Nucleus accumbens (tissue), 56 donors: ENCODE results near the gene PRKG1.

Experiments used
- DNase-seq, 56 donors: peaks; one replicate each; lab custom pipeline; 2025; lab: John Stamatoyannopoulos, UW

PRKG1 gene

DNA sequence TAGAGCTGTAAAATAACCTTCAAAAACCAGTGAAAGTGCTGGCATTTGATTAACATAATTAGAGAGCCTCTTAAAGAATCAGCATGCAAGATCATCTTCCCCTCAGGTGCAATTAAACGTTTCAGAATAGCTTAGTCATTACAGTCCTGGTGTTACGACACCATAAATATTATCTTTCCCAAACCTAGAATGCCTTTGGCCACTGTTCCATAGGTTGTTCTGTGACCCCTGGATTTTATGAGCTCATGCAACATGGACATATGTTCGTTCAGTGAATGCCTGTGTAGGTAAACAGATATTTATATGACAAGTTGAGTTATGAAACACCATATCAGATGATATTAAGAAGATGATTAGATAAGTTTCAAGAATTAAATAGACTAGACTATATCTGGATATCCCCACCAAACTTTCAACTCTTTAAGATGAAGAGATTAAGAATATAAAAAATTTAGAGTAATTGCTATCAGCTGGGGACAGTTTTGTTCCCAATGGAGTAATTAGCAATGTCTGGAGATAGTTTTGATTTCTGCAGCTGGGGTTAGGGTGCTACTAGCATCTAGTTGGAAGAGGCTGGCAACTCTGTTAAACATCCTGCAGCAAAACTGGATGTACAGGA lies 976.3 kb downstream of the PRKG1 start:
- no peak for DNase-seq

DNA sequence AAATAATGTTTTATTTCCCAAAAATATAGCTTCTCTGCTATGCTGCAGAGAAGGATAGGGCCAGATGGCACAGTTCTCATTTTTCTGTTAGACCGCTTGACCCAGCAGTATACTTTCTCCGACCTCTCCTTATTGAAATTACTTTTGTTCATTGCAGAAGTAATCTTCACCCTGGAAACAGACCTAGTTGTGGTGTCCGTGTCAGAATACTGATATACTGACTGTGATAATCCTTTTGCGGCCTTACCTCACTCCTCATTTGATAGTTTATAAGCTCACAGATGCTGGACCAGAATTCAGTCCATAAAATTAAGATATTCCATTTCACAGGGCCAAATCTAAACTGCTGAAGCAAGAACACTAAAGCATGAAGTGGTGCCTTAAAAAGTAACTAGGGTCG lies 979.2 kb downstream of the PRKG1 start:
- DNase-seq, result no peak

DNA sequence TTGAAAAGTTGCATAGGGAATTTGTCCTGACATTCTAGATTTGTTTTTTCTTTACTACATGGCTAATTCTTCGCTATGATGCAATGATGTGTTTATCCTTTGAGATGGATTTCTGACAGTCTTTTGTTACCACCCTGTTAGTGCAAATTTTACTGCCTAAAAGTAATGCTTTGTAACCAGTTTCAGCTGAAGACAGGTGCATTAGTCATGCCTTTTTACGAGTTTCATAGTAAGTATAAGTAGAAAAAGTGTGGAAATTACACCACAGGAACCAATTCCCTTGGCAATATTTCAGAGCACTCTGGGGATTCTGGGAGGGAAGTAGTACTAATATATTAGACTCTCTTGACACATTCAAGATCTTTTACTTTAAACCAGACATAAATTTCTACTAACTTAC lies 982.0 kb downstream of the PRKG1 start:
- no peak for DNase-seq

DNA sequence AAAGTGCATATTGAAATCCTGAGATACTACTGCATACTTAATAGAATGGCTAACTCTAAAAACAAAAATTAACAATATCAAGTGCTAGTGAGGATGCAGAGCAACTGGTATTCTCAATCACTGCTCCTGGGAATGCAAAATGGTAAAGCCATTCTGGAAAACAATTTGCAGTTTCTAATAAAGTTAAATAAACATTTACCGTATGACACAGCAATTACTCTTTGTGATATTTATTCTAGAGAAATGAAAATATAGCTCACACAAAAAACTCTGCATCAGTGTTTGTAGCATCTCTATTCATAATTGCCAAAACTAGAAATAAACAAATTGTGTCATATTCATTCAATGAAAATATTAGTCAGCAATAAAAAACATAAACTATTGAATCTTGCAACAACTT lies 984.8 kb downstream of the PRKG1 start:
- DNase-seq, result no peak

DNA sequence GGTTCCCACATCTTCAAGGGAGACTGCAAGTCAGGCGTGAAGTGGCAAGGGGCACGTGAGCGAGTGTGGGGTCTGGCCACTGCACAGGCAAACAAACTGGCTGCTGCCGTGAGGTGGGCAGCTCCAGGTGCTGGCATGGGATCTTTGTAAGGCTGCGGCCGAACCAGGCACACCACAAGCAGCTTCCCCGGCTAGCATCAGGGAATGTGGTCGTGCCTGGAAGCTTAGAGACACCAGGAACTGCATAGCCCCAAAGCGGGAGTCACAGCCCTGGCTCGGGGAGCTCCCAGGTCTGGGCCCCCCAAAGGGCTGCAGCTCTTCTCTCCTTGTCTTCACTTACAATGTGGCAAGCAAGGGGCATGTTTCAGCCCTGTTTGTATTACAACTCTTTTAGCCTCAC lies 988.9 kb downstream of the PRKG1 start:
- DNase-seq, result no peak

DNA sequence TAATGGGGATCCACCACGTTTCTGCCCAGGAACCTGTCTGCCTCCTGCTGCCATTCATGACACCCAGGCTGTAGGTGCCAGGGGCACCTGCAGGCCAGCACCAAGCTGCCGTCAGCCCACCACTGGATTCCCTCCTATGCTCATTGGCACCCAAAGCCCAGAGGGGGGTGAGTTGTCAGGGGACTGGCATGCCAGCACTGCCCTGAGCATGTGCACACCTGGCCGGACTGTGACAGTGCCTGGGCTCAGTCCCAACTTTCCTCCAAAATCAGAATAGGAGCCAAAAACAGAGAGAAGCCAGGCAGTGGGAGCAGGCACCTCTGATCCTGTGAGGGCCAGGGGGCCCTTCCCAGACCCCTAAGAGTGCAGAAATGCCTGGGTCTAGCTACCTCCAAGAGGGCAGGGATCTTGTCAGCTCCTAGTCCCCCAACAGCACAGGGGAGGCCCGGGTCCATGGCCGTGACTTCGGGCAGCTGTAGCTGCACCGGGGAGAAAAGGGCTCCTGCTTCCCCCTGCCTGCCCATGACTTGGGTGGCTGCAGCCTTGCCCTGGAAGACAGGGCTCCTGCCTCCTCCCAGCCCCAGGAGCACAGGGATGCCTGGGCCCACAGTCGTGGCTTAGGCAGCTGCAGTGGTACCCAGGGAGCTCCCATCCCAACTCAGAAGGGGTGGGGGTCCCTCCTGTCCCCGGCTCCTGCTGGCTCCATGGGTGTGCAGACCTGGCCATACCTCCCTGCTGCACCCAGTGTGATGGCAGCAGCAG lies 990.0 kb downstream of the PRKG1 start:
- no peak for DNase-seq

DNA sequence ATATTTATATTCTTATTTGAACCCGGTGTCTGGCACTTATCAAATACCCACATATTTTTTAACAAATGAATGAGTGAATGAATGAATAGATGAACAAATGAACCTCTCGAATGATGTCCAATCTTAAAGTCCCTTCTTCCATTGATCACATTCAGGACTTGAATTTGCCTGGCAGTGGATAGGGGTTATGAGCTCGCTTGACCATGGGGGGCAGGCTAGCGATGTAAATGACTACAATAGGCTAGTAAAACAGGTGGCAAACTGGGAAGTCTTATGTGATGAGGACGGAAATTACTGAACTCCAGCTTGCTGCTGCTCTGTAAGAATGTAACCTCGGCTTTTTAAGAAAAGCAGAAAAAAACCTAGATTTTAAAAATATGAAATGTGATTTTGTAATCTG lies 992.1 kb downstream of the PRKG1 start:
- no peak for DNase-seq

DNA sequence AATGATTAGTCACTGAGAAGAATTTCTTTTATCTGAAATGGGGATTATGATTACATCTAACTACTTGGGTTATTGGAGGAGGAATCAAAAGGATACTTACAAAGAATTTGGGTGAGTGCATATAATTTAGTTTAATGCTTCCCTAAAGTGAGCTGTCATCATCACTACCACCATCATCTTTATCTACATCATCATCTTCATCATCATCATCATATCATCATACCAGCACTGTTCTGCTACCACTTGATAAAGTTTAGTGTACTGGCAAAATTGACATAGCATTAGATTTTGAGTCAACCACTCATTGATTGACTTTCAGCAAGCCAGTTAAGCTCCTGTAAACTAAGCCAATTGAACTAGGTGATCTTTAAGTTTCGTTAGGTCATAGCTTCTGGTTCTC lies 994.2 kb downstream of the PRKG1 start:
- no peak for DNase-seq

DNA sequence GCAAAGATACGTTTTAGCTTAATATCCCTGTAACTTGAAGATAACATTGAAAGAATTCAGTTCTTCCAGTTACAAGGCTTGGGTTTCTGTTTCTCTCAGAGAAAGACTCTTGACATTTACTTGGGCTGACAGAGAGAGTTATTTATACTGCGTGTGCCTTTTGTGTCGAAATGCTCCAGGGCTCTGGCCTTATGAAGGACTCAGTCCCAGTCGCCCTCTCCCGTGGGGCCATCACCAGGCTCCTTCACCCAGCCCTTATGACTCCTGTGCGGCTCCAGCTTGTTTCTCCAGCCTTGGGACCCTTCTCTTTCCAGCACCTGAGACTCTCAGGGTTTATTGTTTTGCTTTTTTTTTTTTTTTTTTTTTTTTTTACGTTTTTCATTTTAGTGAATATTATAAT lies 997.5 kb downstream of the PRKG1 start:
- no peak for DNase-seq

DNA sequence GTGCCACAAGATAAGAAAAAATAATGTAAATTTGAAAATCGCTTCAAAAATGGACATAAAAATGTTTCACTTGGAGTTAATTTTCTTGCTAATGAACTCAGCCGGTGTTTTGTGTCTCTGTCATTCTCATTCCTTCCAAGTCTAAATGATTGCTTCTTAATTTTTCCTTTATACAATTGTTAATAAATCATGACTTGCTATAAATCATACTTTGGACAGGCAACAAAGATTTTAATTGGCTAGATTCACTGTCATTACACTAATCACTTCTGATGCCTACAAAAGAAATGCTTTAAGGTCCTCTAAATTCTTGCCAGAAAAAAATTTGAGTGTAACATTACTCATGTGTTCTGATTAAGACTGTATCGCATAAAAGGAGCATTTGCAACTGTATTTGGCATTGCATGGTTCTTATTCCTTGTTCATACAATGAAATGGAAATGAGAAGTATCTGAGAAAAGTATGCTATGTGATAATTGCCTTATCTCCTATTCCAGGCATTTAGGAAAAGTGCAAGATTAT lies 1000.3 kb downstream of the PRKG1 start:
- no peak for DNase-seq

DNA sequence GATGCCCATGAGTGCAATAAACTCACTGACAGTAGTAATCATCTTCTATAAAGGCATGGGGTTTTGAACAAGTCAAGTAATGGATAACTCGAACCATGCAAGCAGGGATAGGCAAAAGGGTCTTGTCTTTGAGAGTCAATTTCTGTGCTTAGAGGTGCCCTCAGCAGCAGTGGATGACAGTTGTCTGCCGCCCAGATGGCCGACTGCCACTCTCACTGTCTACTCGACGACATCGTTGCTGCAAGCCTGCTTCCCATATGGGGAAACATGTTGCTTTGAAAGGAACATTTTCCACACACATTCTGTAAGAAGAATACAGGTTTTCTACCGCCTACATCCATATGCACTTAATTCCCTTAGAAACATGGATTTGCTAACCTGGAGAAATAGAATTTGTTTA lies 1003.5 kb downstream of the PRKG1 start:
- DNase-seq, result no peak

DNA sequence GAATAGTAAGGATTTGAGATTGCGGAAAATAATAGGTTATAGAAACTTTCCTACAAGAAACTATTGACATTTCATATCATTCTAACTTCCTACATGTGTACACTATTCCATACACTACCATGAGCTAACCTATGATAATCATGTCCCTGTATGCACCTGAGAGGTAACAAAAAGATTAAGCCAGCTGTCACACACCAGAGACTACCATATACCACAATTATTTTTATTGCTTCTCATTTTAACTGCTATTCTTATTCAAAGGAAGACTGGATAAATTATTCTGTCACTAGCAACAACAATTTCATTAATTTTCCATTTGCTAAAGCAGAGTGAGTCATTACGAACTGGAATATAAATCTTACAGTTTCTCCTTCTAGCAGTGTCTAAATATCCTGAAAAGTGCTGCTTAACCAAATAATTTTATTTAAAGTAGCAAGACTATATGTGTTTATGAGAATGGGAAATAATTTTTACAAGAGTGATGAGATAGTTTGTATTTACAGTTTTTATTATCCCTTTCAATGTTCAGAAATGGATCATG lies 1004.2 kb downstream of the PRKG1 start:
- DNase-seq, result no peak

DNA sequence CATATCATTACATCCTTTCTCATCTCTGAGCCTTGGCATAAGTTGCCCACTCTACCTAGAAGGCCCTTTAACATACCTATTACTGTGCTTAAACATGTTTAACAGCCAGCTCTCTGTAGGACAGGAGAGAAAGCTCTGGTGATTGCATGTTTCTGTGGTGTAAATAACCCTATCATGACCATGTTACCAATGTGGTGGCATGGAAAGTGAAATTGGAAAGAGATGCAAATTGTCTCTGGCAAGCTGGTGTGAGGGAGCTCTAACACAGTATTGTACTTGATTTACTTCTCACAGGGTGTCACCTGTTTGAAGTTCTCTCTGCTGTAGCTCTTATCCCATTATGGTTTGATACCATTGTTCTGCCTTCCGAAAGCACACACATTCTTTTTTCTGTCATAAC lies 1008.0 kb downstream of the PRKG1 start:
- DNase-seq, result no peak

DNA sequence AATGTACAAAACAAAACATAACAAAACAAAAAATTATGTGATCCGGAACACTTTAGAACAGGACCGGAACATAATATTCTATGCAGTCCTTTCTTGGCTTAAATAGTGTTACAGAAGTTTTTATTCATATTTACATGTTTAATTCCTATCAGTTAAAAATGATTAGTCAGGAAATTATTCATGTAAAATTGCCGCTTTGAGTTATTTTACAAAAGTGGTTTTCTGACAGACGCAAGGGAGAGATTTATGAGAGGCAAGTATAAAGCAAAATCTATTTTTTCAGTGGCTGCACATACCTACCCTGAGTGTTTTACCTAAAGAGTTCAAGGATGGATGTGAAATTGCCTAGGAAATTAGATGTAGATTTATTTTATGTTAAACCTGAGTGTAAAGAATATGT lies 1009.1 kb downstream of the PRKG1 start:
- DNase-seq, result no peak

DNA sequence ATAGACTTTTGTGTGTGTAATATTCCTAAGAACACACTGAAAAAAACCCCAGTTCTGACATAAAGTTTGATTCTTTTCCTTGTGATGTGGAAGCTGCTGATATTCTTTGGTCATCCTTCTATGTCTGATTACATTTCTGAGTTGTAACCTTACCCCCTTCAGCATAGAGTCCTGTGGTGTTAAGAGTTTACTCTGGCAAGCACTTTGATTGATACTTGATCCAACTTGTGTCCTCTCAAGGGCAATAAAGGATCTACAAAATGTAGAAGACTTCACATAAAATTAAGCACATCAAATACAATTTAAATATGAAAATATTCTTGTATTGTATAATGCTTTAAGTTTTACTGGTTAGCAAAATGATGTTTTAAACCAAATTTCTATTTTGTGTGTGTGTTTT lies 1018.1 kb downstream of the PRKG1 start:
- no peak for DNase-seq

DNA sequence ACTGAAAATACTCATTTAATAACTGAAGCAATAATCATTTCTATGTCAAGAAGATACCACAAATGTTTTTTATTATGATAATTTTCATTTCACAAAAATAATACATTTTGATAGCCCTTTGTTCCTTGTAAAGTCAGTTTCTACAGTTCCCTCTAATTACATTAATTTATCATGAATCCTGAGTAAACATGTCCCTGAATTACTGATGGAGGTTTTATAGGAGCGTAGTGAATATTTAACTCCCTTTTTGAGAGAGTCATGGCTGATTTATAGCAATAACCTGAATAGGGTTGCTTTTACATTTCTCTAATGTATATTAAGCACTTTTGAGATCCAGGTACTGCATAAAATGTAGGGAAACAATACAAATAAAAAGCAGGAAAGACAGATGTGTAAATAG lies 1023.8 kb downstream of the PRKG1 start:
- no peak for DNase-seq

DNA sequence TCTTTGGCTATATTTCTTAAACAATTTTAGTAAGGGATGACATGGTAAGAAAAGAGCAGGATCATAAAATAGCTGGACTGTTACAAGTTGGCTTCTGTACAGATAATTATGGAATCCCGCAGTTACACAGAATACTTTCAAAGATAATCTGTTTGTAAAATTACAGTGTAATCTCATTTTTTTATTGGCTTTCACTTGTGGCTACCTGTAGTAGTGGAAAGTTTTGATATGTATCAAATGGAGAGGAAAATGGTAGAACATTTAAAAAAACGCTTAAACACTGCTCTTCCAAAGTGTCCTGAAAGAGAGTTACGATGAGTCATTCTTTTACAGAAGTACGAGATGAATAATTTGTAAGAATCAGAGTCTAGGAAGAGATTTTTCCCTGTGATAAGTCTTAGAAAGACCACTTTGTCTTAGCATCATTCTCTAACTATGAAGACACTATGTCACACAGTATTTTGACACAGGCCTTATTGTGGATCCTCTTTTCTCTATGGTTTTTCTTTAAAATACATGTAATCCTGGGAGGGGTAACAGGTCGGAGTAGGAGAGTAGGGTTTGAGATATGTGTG lies 1024.8 kb downstream of the PRKG1 start:
- no peak for DNase-seq

DNA sequence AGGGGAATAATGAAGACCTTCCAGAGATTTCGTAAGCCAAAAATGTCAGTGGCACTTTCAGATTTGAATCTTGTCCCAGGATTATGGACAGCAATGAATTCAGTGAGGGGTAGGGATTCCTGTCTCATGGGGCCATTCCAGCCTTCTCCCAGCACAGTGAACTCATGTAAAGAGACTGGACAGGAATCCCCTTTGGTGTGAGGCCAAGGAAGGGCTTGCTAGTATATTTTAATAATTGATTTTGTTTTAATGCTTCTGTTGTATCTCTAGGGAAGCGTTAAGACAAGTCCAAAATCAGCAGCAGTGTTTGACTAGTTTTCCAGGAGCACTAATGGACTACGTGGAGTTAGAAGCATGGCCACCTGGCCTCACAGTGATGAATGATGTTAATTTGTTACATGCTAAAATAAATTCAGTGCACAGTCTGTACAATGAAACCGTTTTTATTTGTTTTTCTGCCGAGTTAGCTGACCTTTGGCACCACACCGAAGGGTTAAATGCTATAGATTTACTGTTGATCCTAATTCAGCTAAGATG lies 1025.8 kb downstream of the PRKG1 start:
- DNase-seq, result no peak

DNA sequence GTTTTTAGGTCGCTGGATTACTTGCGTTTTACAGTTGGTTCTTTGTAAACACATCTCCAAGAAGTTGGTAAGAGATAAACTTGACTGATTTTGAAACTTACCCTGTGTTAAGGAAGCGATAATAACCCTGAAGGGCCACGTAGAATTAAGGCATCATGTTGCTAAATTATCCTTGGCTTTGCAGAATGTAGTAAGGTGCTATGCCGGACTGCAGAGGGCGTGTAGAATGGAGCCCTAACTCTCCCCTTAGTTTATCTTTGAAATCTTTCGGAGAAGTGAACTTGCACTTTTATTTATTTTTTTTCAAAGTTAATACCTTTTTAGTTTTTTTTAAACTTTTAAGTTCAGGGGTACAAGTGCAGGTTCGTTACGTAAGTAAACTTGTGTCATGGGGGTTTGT lies 1031.0 kb downstream of the PRKG1 start:
- no peak for DNase-seq

DNA sequence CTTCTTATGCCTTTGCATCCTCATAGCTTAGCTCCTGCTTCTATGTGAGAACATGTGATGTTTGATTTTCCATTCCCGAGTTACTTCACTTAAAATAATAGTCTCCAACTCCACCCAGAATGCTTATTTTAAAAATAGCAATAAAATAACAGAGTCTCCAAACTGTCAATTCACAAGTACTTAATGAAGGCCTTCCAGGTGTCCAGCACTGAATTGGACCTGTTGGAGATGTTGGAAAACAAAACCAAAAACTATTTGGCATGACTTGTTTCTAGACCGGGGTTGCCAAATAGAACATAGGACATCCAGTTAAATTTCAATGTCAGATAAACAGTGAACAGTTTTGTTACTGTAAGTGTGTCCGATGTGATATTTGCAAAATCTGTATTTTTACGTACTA lies 1031.7 kb downstream of the PRKG1 start:
- no peak for DNase-seq

DNA sequence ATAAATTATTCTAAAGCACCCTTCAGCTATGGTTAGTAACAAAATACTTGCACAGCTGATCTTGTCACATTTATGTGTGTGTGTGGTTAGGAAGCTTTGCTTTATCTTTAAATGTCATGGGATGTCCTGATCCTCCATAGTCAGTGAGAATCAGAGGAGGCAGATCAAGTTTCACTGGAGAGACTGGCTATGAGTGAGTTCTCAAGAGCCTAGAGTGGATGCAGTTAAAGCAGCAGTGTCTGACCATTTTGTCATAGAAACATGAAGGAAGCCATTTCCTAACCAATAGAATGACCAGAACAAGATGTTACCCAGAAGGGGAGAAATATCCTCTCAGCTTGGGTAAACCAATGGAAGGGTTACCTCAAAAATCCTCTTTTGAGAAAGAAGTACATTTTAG lies 1032.6 kb downstream of the PRKG1 start:
- no peak for DNase-seq

DNA sequence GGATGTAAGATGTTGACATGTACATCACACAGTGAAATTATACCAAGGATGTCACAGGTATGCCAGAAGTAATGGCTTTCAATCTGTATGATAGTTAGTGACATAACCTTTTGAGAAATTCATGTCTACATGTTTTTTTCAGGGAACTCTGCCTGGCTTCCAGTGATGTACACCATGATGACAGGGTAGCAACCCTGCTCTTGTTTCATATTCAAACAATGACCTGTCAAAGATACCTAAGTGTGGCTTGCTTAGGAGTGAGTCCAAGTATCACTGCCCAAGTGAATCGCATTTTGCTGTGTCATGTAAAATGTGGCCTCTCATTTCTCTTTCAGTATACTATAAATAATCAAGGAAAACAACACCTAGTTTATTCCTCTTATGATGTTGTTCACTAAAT lies 1033.9 kb downstream of the PRKG1 start:
- no peak for DNase-seq
